Tibial artery (tissue), 4 donors: ENCODE results near the gene PLCL1.

Experiments used
- DNase-seq, 2 donors: peaks; one replicate each; pipeline ENCODE4 v3.0.0-alpha.2; 2019
- H3K27ac ChIP-seq, 2 donors: fragments of 200-600 bp; sonication (generic) in 1 of 2; 1 replicate in 1 of 2; 2 replicates in 1 of 2; pipeline ENCODE4 v1.5.1; 2018 to 2019; ENCODE audit warnings: mild to moderate bottlenecking in 1 of 2
- H3K27me3 ChIP-seq, 2 donors: fragments of 200-600 bp; sonication (generic) in 1 of 2; one replicate each; pipeline versions ENCODE4 v1.5.1 to v1.6.0; 2016 to 2019
- H3K36me3 ChIP-seq, 3 donors: fragments of 200-600 bp; sonication (generic) in 2 of 3; one replicate each; pipeline ENCODE4 v1.5.1; 2016 to 2019; ENCODE audit warnings: mild to moderate bottlenecking in 2 of 3
- H3K4me1 ChIP-seq, 4 donors: fragments of 200-600 bp; sonication (generic) in 2 of 4; 1 replicate in 3 of 4; 2 replicates in 1 of 4; pipeline ENCODE4 v1.5.1; 2016 to 2019
- H3K4me3 ChIP-seq, 2 donors: fragments of 200-600 bp; sonication (generic) in 1 of 2; 1 replicate in 1 of 2; 2 replicates in 1 of 2; pipeline ENCODE4 v1.5.1; 2018 to 2019; ENCODE audit warnings: mild to moderate bottlenecking in 2 of 2
- H3K9me3 ChIP-seq, 3 donors: fragments of 200-600 bp; sonication (generic) in 1 of 3; one replicate each; pipeline ENCODE4 v1.5.1; 2016 to 2019
- CTCF ChIP-seq, 2 experiments: fragments of 200-600 bp in 1 of 2; fragments of 450-650 bp in 1 of 2; IDR thresholded peaks; one replicate each; pipeline ENCODE4 v1.5.1; 2017 to 2019; ENCODE audit warnings: antibody characterized with exemption in 2 of 2, mild to moderate bottlenecking in 1 of 2, moderate library complexity in 1 of 2
- intact Hi-C: fragments of 100-400 bp; cut with DNase I; formaldehyde crosslinking; loops from one replicate; pipeline ENCODE4 v1.15.0; 2023; ENCODE audit warnings: low total_unique reads

The PLCL1 gene

GRCh38 chr2:197839856-197840255, 35.5 kb downstream of the PLCL1 start:
- Histone ChIP-seq H3K27ac (no peak overlapping the region), H3K4me1 (peaks cover 0 to 27% (median 5%) of the 10 kb centered on the region in 4 donors), H3K9me3 (no peaks in the 10 kb centered on the region), H3K4me3 (no peak overlapping the region), H3K36me3 (no peaks in the 10 kb centered on the region), H3K27me3 (no peaks in the 10 kb centered on the region)
- no peak for DNase-seq
- TF ChIP-seq CTCF (IDR thresholded peaks at IDR 0.05), result no peak
- intact Hi-C loops, result no loop called here

- H3K27ac ChIP-seq, result no peak overlapping the region
- intact Hi-C loops, result no loop called here
Observed at GRCh38 chr2:197846128-197846527, 41.7 kb downstream of the PLCL1 start.

GRCh38 chr2:197846777-197847176, 42.4 kb downstream of the PLCL1 start:
- no peak for TF ChIP-seq CTCF (IDR thresholded peaks at IDR 0.05)
- intact Hi-C loops, result no loop called here
- Histone ChIP-seq H3K27me3 (no peaks in the 10 kb centered on the region), H3K27ac (no peak overlapping the region), H3K4me3 (no peak overlapping the region), H3K9me3 (no peaks in the 10 kb centered on the region), H3K4me1 (peaks cover 0 to 25% (median 12%) of the 10 kb centered on the region in 4 donors), H3K36me3 (no peaks in the 10 kb centered on the region)
- DNase-seq, result no peak

More at GRCh38 chr2:197846128-197846527, 41.7 kb downstream of the PLCL1 start:
- Histone ChIP-seq H3K9me3 (no peaks in the 10 kb centered on the region), H3K27me3 (no peaks in the 10 kb centered on the region), H3K4me1 (peaks cover 0 to 20% (median 12%) of the 10 kb centered on the region in 4 donors), H3K36me3 (no peaks in the 10 kb centered on the region), H3K4me3 (no peak overlapping the region)
- no peak for TF ChIP-seq CTCF (IDR thresholded peaks at IDR 0.05)
- no peak for DNase-seq

GRCh38 chr2:197847651-197848401, 43.4 kb downstream of the PLCL1 start:
- Histone ChIP-seq H3K27ac (no peak overlapping the region), H3K27me3 (no peaks in the 10 kb centered on the region), H3K36me3 (no peaks in the 10 kb centered on the region), H3K9me3 (no peaks in the 10 kb centered on the region), H3K4me1 (peaks cover 0 to 30% (median 16%) of the 10 kb centered on the region in 4 donors), H3K4me3 (no peak overlapping the region)
- intact Hi-C loops, result no loop called here
- DNase-seq, result no peak
- no peak for TF ChIP-seq CTCF (IDR thresholded peaks at IDR 0.05)

- no peak overlapping the region for H3K27ac ChIP-seq
- H3K4me1 ChIP-seq, result peaks cover 0 to 34% (median 16%) of the 10 kb centered on the region in 4 donors
- no peak overlapping the region for H3K4me3 ChIP-seq
- no peaks in the 10 kb centered on the region for H3K9me3 ChIP-seq
- intact Hi-C loops, result no loop called here
- no peaks in the 10 kb centered on the region for H3K27me3 ChIP-seq
- TF ChIP-seq CTCF (IDR thresholded peaks at IDR 0.05), result no peak
- no peak for DNase-seq
- no peaks in the 10 kb centered on the region for H3K36me3 ChIP-seq
Observed at GRCh38 chr2:197848602-197849001, 44.2 kb downstream of the PLCL1 start.
